ENCODE data around the gene RAD1.
"Not testable (repeated sequence)": the region's sequence is repeated elsewhere in the genome, so short reads cannot be mapped to it uniquely, and the experiment has no call there.

Gene RAD1, protein sequence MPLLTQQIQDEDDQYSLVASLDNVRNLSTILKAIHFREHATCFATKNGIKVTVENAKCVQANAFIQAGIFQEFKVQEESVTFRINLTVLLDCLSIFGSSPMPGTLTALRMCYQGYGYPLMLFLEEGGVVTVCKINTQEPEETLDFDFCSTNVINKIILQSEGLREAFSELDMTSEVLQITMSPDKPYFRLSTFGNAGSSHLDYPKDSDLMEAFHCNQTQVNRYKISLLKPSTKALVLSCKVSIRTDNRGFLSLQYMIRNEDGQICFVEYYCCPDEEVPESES

DNA sequence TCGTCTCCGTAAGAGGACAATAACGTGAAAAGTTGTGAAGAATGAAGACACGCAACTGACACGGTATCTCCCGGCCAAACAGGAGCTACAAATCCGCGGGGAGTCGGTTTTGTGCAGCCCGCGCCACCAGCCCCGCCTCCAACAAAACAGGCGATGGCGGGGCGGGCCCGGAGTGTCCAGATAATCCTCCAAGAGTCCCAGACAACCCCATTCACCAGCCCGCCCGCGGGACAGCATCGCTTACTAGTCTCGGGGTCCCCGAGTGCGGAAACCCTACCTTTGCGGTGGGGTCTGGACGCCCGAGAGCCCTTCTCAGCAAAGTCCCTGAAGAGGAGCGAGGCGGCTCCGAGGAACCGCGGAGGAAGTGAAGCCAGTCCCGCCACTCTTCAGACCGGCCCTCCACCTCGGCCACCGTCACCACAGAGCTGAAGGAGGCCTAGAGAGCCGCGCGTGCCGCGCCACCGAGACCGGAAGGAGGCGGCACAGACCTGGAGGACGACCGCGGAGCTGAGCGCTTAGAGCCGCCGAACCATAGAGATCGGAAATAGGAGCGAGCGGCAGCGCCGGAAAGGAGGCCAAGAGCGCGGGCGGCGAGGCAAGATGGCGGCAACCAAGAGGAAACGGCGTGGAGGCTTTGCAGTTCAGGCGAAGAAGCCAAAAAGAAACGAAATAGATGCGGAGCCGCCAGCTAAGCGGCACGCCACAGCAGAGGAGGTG, at the start of gene RAD1, which contains the start of gene BRIX1:
Gene RAD1 (minus strand): TSS at position 366 of the 717 bp plus-strand sequence. CDS start 612 bp downstream, outside the sequence.
Gene BRIX1 (plus strand): TSS at position 573 of the 717 bp plus-strand sequence. CDS start 28 bp downstream, at position 601.
- DNase-seq, result peak; percentile 99

- DNase-seq, result no peak
These were observed 44.0 kb upstream of the RAD1 start for GRCh38 chr5:34959323-34959722.

DNA sequence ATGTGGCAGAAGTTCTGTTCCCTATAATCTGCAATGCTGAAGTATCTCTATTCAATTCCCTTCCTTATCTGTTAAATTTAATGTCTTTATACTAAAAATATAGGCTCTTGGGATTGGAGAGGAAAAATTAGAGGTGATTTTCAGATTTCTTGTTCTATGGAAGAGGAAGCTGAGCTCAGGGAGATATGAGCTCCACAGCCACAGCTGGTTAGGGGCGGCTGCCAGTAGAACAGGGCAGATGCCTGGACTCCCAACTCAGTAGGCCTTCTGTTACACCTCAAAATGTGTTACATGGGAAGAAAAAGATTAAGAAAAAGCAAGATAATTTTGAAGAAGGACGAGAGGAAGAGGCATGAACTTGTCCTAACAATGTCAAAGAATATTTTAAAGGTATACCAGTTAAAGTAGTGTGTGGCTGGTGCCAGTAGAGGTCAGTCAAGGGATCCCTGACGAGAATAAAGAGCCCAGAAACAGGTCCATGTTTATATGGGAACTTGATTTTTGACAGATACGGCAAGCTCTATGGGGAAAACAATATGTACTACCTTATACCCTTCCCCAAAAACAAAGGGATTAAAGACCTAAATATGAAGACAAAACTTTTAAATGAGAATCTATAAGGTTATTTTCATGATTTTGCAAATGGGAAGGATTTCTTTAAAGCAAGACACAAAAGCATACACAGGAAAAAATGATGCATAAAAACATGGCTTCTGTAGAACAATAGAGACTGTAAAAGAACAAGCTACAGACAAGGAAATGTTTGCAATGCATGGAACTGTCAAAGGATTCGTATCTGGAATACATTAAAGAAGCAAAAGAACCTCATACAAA, 42.8 kb upstream of the RAD1 start:
- no peak for DNase-seq

GRCh38 chr5:34957321-34957720, 42.0 kb upstream of the RAD1 start:
- DNase-seq, result no peak

DNA sequence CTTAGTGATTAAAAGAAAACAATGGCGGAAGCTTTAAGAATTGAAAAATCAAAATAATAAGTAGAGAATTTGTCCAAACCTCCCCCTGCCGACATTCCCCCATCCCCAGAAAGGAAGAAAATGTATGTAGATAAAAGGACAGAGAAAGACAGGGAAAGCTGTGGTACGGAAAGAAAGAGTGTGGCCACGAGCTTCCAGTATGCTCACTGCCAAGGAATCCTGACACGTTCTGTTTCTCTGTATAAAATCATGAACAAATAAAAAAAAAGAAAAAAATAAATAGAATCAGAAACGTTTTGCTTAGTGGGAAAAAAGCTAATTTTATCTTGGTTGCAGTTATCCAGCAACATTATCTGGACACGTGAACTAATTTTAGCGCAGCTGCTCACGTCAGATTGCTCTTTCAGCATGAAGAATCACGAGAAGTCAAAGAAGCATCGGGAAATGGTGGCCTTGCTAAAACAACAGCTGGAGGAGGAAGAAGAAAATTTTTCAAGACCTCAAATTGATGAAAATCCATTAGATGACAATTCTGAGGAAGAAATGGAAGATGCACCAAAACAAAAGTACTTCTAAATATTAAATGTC, 29.2 kb upstream of the RAD1 start:
- DNase-seq, result no peak

DNA sequence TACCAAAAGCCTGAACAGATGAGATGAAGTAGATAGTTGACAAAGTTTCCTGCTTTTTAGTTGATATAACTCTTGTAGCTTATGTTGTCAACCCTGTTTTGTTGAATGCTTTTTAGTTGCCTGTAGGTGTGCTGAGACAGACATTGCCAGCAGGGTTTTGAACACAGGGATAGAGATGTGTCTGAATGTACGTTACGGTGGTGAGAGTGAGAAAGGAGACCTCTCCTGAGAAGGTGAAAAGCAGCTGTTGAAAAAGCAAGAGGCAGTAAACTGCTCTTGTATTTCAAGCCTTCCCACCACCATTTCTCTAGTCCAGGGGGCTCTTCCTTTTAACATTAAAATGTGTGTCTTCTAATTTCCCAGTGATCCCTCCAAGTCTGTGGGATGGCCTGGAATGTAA, 28.7 kb upstream of the RAD1 start:
- no peak for DNase-seq

GRCh38 chr5:34941936-34942335, 26.6 kb upstream of the RAD1 start:
- no peak for DNase-seq

DNA sequence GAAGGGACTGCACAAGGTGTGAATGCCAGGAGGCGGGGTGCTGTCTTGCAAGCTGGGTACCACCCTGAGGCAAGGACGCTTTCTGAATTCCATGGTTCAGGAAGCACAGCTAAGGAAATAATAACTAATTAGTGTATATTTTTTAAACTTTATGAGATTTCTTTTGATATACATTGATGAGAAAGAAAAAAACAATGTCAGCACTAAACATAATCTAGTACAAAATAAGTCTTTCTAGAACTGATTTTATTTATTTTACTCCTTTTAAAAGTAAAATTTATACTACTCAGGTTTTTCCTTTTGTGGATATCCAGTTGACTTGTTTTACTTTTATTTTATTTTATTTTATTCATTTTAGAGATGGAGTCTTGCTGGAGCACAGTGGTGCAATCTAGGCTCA, 17.6 kb upstream of the RAD1 start:
- no peak for DNase-seq

DNA sequence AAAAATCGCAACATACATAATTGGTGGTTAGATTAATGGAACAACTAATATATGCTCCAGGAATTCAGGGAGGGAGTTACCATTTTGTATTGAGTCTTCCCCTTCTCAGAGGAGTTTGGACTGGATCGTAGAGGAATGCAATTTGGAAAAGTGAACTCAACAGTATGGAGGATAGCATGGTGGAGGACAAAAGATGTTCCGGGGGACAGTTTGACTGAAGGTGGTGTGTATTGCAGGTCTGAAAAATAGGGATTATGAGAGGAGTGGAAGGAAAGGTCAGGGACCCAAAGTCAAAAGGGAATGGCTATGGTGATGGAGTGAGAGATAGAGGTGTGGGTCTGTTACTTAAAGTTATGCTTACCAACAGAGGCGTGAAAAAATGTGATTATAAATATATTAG, 15.6 kb upstream of the RAD1 start:
- DNase-seq, result no peak

GRCh38 chr5:34930462-34930844, 15.1 kb upstream of the RAD1 start:
- peak; percentile 63 for DNase-seq

DNA sequence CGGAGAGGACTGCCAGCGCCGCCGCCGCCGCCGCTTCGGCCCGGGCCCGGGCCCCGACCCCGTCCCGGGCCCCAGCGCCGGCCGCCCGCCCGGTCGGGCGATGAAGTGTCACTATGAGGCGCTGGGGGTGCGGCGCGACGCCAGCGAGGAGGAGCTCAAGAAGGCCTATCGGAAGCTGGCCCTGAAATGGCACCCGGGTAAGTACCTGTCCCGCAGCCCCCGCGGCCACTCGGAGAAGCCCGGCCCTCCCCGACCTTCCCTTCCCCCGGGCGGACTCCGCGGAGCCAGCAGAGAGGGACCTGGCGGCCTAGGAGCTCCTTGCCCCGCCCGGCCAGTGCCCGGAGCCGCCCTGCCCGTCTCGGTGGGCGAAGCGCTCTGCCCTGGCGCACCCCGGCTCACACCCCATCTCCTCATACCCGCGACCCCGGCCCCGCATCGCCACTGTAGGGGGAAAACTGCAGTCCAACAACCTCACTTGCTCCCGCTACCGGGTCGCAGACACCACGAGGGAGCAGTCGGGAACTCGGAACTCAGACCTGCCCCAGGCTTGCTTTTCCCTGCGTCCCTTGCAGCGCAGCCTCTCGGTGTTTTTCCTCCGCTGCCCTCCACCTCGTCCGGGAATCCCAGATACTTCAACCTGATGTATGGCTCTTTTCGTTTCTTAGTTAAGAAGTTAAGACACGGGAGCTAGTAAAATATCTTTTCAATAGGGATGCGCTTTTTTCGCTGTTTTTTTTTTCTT, 14.6 kb upstream of the RAD1 start:
- peak; percentile 84 for DNase-seq

- DNase-seq, result peak; percentile 98
These were observed 13.9 kb upstream of the RAD1 start, which contains the start of gene DNAJC21 for GRCh38 chr5:34929134-34929719. Gene DNAJC21, plus strand, starts transcription at chr5:34929559. Its CDS starts 261 bp downstream, at chr5:34929820.

DNA sequence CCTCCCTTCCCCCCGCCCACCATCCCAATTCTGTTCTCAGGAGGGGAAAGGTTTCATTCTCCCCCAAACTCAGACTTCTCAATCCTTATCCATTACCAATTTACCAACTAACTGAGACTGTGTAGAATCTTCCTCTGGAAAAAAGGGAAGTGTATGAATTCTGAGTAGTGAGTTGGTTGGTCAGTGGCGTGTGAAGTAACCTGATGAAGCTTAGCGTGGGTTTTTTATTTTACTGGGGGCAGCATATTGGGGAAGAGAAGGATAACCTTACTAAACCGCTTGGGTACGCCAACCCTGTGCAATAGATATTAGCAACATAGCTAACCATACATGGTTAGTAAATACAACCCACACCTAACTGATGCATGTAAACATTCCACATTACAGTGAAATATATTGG, 13.0 kb upstream of the RAD1 start:
- DNase-seq, result no peak

- no peak for DNase-seq
These were observed 12.5 kb upstream of the RAD1 start for GRCh38 chr5:34927785-34928184.

DNA sequence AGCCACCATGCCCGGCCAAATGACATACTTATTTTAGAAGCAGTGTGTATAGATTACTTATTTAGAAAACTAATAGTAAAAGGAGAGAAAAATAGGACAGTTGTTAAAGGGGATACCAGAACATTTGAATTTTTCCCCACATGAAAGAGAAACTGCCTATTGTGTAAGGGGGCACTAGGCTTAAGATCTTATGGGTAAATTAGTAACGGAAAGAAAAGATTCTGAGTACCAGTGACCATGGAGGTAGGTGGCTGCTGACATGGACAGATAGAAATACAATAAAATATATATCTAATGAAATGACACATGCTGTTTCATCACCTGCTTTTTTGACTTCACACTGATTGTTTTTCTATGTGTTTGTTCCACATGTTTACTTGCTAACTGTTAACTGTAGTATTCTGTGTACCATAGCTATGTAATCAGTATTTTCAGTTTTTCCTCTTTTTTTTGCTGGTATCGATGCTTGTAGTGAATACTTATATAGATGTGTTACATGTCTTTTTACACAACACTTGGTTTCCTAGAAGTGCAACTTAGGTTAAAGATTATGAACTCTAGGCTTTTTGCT, 11.1 kb upstream of the RAD1 start:
- DNase-seq, result no peak

- no peak for DNase-seq
These were observed 9.1 kb upstream of the RAD1 start for GRCh38 chr5:34924462-34924765.

GRCh38 chr5:34923694-34924461, 8.6 kb upstream of the RAD1 start:
- DNase-seq, result no peak

DNA sequence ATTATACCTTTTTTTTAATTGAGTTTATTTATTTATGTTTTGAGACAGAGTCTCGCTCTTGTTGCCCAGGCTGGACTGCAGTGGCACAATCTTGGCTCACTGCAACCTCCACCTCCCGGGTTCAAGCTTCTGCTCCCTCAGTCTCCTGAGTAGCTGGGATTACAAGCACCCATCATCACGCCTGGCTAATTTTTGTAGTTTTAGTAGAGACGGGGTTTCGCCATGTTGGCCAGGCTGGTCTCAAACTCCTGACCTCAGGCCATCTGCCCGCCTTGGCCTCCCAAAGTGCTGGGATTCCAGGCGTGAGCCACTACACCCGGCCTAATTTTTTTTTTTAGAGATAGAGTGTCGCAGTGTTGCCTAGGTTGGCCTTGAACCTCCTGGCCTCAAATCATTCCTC, 8.0 kb upstream of the RAD1 start:
- not testable (repeated sequence) for DNase-seq

DNA sequence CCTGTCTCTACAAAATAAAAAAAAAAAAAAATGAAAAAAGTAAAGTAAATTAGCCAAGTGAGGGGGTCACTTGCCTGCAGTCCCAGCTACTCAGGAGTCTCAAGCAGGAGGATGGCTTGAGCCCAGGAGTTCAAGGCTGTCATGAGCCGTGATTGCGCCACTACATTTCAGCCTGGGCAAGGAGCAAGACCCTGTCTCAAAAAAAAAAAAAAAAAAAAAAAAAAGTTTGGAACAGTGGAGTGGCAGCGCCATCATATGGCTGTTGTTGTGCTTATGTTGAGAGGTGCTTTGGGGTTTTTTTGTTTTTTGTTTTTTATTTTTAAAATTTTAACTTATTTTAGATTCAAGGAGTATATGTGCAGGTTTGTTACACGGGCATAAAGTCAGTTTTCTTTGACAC, 3.8 kb upstream of the RAD1 start:
- no peak for DNase-seq

GRCh38 chr5:34918025-34918424, 2.7 kb upstream of the RAD1 start:
- no peak for DNase-seq

DNA sequence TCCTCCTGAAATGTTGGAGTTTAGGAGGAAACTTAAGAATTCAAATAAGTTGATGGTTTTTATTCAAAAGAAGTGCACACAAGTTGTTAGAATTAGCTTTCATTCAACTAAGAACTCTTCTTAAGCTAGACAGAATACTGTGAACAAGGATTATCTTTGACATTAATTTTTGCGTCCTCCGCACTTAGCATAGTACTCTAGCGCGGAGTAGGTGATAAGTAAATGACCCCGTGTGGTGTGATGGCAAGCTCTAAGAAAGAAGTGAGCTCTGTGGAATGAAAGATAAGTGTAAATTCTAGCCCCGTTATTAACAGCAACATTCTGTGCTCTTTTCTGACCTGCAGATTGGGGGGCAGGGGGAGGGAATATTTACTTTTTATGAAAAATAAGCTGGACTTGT, 1.2 kb upstream of the RAD1 start:
- no peak for DNase-seq
